B cell (primary cell): ENCODE results near the gene FZD1.

Source experiments
- EZH2 ChIP-seq: IDR thresholded peaks from 2 replicates; pipeline ENCODE4 v1.6.1; 2012; ENCODE audit warnings: borderline replicate concordance, low read depth, mild to moderate bottlenecking, moderate library complexity, low read length; ENCODE audit not compliant: insufficient read depth, poor library complexity, severe bottlenecking
- TF ChIP-seq, protein P1 (sequence below): fragments of 200-600 bp; IDR thresholded peaks from one replicate; pipeline ENCODE4 v1.8.0; 2022; ENCODE audit warnings: antibody characterized with exemption, mild to moderate bottlenecking

DNA sequence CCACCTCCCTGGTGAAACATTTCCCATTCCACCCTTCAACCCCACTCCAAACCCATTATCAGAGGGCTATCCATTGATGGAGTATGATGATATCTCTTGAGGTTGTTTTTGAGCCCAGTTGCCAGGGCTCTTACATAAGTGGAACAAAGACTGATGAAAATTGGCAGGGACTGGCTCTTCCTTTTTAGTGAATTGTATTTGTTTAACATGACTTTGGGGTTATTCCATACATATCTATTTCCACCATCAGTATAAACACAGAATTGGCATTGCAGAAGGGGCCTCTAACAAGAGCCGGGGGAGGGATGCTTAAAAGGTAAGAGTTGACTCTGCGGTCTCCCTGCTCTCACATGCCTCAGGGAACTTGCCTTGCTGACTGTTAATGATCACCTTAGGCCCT lies 28.9 kb downstream of the FZD1 start:
- TF ChIP-seq, protein P1, sequence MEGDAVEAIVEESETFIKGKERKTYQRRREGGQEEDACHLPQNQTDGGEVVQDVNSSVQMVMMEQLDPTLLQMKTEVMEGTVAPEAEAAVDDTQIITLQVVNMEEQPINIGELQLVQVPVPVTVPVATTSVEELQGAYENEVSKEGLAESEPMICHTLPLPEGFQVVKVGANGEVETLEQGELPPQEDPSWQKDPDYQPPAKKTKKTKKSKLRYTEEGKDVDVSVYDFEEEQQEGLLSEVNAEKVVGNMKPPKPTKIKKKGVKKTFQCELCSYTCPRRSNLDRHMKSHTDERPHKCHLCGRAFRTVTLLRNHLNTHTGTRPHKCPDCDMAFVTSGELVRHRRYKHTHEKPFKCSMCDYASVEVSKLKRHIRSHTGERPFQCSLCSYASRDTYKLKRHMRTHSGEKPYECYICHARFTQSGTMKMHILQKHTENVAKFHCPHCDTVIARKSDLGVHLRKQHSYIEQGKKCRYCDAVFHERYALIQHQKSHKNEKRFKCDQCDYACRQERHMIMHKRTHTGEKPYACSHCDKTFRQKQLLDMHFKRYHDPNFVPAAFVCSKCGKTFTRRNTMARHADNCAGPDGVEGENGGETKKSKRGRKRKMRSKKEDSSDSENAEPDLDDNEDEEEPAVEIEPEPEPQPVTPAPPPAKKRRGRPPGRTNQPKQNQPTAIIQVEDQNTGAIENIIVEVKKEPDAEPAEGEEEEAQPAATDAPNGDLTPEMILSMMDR: no peak
- TF ChIP-seq EZH2: no peak
